T-helper 2 cell treated with Interferon-gamma antibody and Interleukin-4, amounts not matched to agents 5 μg/mL and 100 μg/mL, for 36 hours (primary cell): ENCODE results near the gene BRAP.
"Not testable (repeated sequence)": the region's sequence is repeated elsewhere in the genome, so short reads cannot be mapped to it uniquely, and the experiment has no call there.

Experiments used
- DNase-seq: peaks from one replicate; pipeline ENCODE4 v3.0.0; 2021; ENCODE audit warnings: low spot score
- H3K27ac Mint-ChIP-seq: one replicate; pipeline ENCODE4 v1.8.0; 2021; ENCODE audit warnings: mild to moderate bottlenecking, mixed read lengths
- H3K27me3 Mint-ChIP-seq: one replicate; pipeline ENCODE4 v1.8.0; 2021; ENCODE audit warnings: low read depth, mixed read lengths
- H3K36me3 Mint-ChIP-seq: one replicate; pipeline ENCODE4 v1.8.0; 2021; ENCODE audit warnings: low read depth, mixed read lengths
- H3K4me1 Mint-ChIP-seq: one replicate; pipeline ENCODE4 v1.8.0; 2021; ENCODE audit warnings: low read depth, mixed read lengths
- H3K4me3 Mint-ChIP-seq: one replicate; pipeline ENCODE4 v1.8.0; 2022; ENCODE audit warnings: mild to moderate bottlenecking, moderate library complexity, mixed read lengths
- H3K9me3 Mint-ChIP-seq: one replicate; pipeline ENCODE4 v1.8.0; 2021; ENCODE audit warnings: mixed read lengths

The BRAP gene

DNA sequence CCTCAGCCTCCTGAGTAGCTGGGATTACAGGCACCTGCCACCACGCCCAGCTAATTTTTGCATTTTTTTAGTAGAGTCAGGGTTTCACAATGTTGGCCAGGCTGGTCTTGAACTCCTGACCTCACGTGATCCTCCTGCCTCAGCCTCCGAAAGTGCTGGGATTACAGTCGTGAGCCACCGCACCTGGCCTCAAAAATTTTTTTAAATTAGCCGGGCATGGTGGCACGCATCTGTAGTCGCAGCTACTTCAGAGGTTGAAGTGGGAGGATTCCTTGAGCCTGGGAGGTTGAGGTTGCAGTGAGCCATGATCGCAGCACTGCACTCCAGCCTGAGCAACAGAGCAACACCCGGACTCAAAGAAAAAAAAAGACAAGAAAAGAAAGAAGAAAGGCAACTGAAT is 67.9 kb downstream of the BRAP start:
- DNase-seq, H3K36me3 Mint-ChIP-seq, H3K27me3 Mint-ChIP-seq: not testable (repeated sequence)

DNA sequence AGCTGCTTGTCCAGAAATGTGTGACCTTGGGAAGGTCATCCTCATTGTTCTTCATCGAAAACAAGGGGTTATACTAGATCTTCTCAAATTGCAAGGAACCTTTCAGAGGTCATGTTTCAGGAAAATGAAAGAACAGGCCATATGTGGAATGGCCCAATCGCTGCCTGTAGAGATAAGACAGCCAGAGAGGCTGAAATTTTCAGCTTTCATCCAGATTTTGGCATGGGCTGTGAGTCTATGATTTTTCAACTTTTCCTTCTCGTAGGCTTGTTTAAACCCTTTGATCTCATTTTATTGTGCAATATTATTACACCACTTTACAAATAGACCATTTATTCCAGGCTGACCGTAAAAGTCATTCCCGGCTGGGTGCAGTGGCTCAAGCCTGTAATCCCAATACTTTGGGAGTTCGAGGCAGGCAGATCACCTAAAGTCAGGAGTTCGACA is 69.6 kb downstream of the BRAP start:
- Mint-ChIP-seq H3K9me3 (no peaks in the 10 kb centered on the region), H3K27ac (no peak overlapping the region), H3K27me3 (no peaks in the 10 kb centered on the region), H3K4me3 (no peak overlapping the region), H3K36me3 (no peaks in the 10 kb centered on the region), H3K4me1 (no peaks in the 10 kb centered on the region)
- no peak for DNase-seq

More for the DNA sequence above, 67.9 kb downstream of the BRAP start:
- H3K27ac Mint-ChIP-seq, H3K9me3 Mint-ChIP-seq, H3K4me3 Mint-ChIP-seq, H3K4me1 Mint-ChIP-seq: not testable (repeated sequence)

DNA sequence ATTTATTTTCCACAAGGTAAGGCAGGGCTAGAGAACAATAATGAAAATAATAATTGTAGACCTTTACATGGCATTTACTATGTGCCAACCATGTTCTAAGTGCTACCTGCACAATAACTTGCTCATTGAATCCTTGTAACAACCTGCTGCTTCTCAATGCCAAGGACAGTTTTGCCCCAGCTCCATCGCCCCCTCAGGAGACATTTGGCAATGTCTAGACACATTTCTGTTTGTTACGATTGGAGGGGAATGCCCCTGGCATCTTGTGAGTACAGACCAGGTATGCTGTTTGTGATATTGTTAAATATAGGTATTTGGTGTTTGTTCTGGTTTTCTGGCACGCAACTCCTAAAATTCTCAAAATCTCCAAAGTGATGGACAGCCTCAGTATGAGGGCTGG is 78.5 kb downstream of the BRAP start:
- no peaks in the 10 kb centered on the region for H3K36me3 Mint-ChIP-seq
- H3K9me3 Mint-ChIP-seq: no peaks in the 10 kb centered on the region
- no peak for DNase-seq
- no peak overlapping the region for H3K27ac Mint-ChIP-seq
- H3K4me3 Mint-ChIP-seq: no peak overlapping the region
- peaks cover 8% of the 10 kb centered on the region for H3K27me3 Mint-ChIP-seq
- no peaks in the 10 kb centered on the region for H3K4me1 Mint-ChIP-seq

DNA sequence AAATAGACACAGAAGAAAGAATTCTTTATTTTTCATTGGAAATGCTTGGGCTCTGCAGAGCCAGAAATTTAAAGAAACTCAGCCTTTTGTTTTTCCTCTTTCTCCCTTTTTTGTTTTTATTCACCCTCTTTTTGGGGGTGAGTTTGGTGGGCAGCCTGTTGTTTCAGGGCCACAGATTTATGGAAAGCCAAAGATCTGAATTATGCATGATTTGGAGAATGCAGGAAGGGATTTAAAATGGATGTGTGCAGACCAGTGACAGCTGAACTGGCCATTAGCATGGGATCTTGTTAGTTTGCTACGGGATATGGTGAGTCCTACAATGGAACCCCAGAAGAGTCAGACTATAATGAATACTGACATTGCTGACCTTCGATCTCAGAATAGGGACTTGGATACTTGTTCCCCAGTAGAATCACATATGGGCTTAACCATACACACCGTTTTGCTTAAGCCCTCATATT is 79.0 kb downstream of the BRAP start:
- Mint-ChIP-seq H3K27ac (no peak overlapping the region), H3K9me3 (no peaks in the 10 kb centered on the region), H3K36me3 (no peaks in the 10 kb centered on the region), H3K4me1 (no peaks in the 10 kb centered on the region), H3K27me3 (peaks cover 8% of the 10 kb centered on the region), H3K4me3 (no peak overlapping the region)
- DNase-seq: no peak

DNA sequence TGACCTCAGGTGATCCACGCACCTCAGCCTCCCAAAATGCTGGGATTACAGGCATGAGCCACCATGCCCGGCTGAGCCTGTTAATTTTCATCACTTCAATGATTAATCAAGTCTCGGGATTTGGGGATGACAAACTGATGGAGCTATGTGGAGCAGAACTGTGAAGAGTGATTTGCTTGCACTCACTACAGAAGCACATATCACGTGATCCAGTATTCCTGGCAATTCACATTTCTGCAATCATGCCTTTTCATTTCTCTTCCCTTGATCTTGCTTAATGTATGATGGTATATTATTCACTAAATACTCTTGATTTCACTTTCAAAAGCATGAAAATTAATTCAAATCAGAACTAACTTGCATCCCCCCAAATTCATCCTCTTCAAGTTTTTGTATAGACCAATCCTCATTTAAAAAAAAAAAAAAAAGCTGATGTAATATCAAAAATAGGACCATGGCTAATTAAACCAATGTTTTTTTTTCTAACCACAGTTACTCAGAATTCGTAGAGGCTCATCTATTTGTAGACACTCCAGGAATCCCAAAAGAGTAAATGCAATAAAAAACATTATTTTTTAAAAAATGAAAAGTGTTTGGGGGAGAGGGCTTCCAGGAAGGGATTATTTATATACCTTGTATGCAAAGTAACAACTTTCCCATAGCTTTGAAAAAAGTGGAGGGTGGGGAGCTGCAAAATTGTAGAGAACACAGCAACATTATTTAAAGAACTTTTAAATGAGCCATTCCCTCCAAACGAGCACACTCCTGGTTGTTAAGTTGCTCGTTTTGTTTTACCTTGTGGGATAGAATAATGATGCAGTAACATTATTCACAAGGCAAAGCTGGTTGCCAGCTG is 79.6 kb downstream of the BRAP start:
- DNase-seq: no peak
- H3K4me3 Mint-ChIP-seq: no peak overlapping the region
- no peaks in the 10 kb centered on the region for H3K4me1 Mint-ChIP-seq
- no peaks in the 10 kb centered on the region for H3K36me3 Mint-ChIP-seq
- H3K27ac Mint-ChIP-seq: no peak overlapping the region
- peaks cover 8% of the 10 kb centered on the region for H3K27me3 Mint-ChIP-seq
- H3K9me3 Mint-ChIP-seq: no peaks in the 10 kb centered on the region

DNA sequence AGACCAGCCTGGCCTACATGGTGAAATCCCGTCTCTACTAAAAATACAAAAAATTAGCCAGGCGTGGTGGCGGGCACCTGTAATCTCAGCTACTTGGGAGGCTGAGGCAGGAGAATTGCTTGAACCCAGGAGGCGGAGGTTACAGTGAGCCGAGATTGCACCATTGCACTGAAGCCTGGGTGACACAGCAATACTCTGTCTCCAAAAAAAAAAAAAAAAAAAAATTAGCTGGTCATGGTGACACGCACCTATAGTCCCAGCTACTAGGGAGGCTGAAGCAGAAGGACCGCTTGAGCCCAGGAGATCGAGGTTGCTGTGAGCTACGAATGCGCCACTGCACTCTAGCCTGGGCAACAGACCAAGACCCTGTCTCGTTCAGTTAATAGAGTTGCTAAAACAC is 82.9 kb downstream of the BRAP start:
- not testable (repeated sequence) for H3K4me3 Mint-ChIP-seq, H3K4me1 Mint-ChIP-seq, H3K36me3 Mint-ChIP-seq, H3K9me3 Mint-ChIP-seq, H3K27me3 Mint-ChIP-seq, DNase-seq, H3K27ac Mint-ChIP-seq

DNA sequence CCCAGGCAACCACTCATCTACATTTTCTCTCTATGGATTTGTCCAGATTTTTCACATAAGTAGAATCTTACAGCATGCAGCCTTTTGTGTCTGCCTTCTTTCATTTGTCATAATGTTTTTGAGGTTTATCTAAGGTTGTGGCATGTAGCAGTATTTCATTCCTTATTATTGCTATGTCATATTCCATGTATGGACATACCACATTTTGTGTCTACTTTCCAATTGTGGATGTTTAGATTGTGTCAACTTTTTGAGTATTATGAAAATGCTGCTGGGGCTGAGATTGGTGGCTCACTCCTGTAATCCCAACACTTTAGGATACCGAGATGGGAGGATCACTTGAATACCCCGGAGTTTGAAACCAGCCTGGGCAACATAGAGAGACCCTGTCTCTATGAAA is 83.4 kb downstream of the BRAP start:
- Mint-ChIP-seq H3K27me3 (peaks cover 7% of the 10 kb centered on the region), H3K36me3 (peaks cover 2% of the 10 kb centered on the region), H3K4me1 (peaks cover 8% of the 10 kb centered on the region), H3K9me3 (no peaks in the 10 kb centered on the region), H3K4me3 (no peak overlapping the region), H3K27ac (no peak overlapping the region)
- no peak for DNase-seq

DNA sequence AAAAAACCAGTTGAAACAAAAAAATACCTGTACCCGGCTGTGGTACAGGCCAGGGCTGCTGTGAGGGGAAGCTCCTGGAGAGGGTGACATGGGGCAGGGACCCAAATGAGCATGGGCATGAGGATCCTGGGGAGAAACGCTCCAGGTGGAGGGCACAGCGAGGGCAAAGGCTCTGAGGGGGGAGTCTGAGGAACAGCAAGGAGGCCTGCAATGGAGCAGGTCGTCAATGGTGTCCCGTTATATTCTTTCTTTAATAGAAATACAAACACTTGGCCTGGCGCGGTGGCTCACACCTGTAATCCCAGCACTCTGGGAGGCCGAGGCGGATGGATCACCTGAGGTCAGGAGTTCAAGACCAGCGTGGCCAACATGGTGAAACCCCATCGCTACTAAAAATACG is 84.8 kb downstream of the BRAP start:
- H3K9me3 Mint-ChIP-seq, H3K36me3 Mint-ChIP-seq, H3K27me3 Mint-ChIP-seq, H3K4me3 Mint-ChIP-seq, DNase-seq, H3K27ac Mint-ChIP-seq: not testable (repeated sequence)
- H3K4me1 Mint-ChIP-seq: peaks cover 18% of the 10 kb centered on the region

DNA sequence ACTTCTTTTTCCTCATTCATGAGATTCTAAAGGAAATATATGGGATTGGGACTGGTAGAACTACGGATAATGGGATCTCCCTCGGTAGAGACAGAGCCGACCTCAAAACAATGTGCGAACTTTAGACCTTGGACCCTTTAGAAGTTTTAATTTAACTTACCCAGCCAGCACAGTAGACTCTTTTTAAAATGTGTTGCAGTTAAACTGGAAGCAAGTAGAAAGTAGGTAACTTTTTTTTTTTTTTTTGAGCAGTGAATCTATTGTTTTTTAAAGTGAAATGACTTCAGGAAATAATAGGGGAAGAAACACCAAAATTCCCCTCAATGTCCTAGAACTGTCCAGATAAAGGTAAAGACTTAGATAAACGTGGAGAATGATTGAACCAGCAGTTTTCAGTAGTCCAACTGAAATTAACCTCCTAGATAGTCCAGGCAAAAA is 85.5 kb downstream of the BRAP start:
- H3K27me3 Mint-ChIP-seq: peaks cover 4% of the 10 kb centered on the region
- peaks cover 2% of the 10 kb centered on the region for H3K36me3 Mint-ChIP-seq
- no peak for DNase-seq
- no peaks in the 10 kb centered on the region for H3K9me3 Mint-ChIP-seq
- peaks cover 18% of the 10 kb centered on the region for H3K4me1 Mint-ChIP-seq
- peak overlapping the region; percentile 86 for H3K4me3 Mint-ChIP-seq
- H3K27ac Mint-ChIP-seq: peak overlapping the region; percentile 78

DNA sequence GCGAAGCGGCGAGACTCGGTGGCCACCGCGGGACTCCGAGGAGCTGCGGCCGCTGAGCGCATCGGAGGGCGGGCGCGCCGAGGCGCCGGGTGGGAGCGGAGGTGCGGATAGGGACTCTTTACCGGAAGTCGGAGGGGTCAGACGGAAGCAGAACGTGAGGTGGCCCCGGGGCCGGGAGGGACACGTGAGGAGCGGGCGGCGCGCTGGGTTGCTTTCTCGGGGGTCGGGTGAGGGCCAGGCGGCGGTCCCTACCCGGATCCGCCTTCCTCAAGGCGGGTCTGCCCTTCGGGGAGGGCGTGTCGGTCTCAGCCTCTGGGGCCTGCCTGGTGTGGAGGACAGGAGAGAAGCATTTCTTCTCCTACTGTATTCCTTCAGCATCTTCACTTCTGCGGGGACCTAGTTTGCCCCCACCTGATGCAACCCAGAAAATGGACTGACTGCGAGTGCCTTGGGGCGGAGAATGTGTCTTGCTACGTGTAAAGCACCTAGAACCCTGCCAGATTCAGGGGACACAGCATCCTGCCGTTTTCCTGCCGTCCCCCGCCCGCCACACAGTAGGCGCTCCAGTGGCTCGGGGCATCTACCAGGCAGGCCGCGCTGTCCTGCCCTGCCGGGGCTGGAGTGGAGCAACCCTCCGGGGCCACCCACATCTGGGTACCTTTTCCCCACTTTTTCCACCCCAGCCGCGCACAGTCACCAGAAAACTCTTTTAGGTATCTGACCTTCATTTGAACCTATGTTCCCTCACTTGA is 86.1 kb downstream of the BRAP start:
- H3K9me3 Mint-ChIP-seq: no peaks in the 10 kb centered on the region
- peak overlapping the region; percentile 86 for H3K4me3 Mint-ChIP-seq
- peaks cover 5% of the 10 kb centered on the region for H3K36me3 Mint-ChIP-seq
- peak overlapping the region; percentile 78 for H3K27ac Mint-ChIP-seq
- H3K27me3 Mint-ChIP-seq: peaks cover 2% of the 10 kb centered on the region
- DNase-seq: peak; percentile 87
- peaks cover 22% of the 10 kb centered on the region for H3K4me1 Mint-ChIP-seq

DNA sequence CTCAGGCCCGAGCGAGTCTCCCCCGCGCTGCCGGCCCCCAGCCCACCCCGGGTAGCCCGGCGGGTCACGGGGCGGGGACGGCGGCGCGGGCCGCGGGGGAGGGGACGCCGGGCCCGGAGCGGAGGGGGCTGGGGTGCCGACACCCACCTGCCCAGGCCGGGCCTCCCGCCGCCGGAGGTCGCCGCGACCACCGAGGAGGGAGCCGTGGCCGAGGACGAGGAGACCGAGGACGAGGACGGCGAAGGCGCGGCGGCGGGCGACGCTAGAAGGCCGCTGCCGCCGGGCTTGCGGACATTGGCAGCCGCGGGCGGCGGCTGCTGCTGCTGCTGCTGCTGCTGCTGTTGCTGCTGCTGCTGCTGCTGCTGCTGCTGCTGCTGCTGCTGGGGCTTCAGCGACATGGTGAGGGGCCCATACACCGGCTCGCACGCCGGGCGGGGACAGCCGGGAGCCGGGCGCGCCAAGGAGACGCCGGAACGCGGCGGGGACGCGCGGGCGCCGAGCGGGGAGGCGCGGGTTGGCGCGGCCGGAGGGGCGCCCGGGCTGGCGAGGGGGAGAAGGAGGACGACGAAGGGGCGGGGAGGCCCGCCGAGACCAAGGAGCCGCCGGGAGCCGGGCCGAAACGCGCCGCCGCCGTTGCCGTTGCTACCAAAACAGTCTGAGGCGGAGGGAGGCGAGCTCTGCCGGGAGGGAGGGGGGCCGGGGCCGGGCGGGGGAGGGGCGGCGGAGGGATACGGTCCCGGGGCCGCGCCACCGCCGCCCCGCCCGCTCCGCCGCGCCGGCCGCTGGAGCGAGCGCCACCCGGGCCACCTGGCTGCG is 86.9 kb downstream of the BRAP start, which contains the start of gene ATXN2:
ATXN2 (minus strand) TSS at position 679 of the 816 bp plus-strand sequence; CDS start at position 398, 281 bp downstream.
- peak within 1 kb of the TSS; percentile 97 for H3K4me3 Mint-ChIP-seq
- H3K4me1 Mint-ChIP-seq: peaks cover 24% of the 10 kb centered on the region
- H3K27ac Mint-ChIP-seq: peak within 1 kb of the TSS; percentile 78
- H3K9me3 Mint-ChIP-seq: no peaks in the 10 kb centered on the region
- H3K27me3 Mint-ChIP-seq: no peaks in the 10 kb centered on the region
- no peak for DNase-seq
- H3K36me3 Mint-ChIP-seq: peaks cover 5% of the 10 kb centered on the region

DNA sequence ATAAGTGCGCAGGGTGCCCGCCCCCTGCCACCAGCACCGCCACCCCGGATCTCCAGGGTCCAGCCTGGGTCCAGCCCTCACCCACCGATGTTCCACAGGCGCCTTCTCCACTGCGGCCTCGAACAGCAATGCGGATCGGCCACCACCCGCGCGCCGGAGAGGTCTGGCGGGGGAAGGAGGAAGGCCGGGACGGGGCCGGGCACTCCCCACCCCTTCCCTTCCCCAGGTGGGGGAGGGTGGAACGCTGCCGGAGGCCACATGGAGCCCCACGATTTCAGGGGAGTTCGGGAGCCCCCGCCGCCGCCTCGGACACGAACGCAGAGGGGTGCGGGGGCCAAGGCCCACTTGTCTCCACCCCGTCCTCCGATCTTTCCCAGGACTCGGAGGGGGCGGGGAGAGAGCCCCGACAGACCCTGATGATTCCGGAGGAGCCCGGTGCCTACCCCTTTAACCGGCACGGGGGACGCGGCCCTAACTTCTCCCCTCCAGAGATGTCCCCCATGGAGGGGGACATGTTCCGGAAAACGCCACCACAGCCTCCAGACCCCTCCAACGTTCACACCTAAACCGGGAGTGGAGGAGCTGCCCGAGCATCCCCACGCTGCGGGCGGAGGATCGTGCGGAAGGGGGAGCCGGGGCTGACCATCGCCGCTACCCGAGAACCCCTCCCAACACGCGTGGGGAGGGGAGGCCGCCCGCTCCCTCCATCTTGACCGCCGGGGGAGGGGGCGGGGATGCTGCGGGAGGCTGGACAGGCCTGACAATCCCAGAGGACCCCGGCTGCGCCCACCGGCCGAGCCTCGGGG is 87.7 kb downstream of the BRAP start:
- peaks cover 25% of the 10 kb centered on the region for H3K4me1 Mint-ChIP-seq
- peak overlapping the region; percentile 76 for H3K27ac Mint-ChIP-seq
- H3K4me3 Mint-ChIP-seq: peak overlapping the region; percentile 97
- peak; percentile 35 for DNase-seq
- peaks cover 5% of the 10 kb centered on the region for H3K36me3 Mint-ChIP-seq
- H3K9me3 Mint-ChIP-seq: no peaks in the 10 kb centered on the region
- no peaks in the 10 kb centered on the region for H3K27me3 Mint-ChIP-seq
